ENCODE measurements around the gene UCHL1. TPM values are rescaled to one million over a fixed set of nuclear protein-coding genes. Genes with fewer than 3 reads are reported as not detected.
"Not testable (repeated sequence)": the region's sequence is repeated elsewhere in the genome, so short reads cannot be mapped to it uniquely, and the experiment has no call there.

UCHL1 gene
- total RNA-seq, 1 donor from 2014 or later, result 2.6 TPM

GRCh38 chr4:41304221-41304620 is 47.5 kb downstream of the UCHL1 start:
- no peak for TF ChIP-seq CTCF (IDR thresholded peaks at IDR 0.05)
- H3K27me3 Mint-ChIP-seq, result peaks cover 2% of the 10 kb centered on the region
- POLR2A ChIA-PET, result no interaction called here
- no peak overlapping the region for H3K4me3 Mint-ChIP-seq
- CTCF ChIA-PET, result interaction anchor here (1.0 kb wide), 1 partner anchor 23 kb away, joined by 4 read pairs; no protein-coding TSS in a partner anchor
- no peak for DNase-seq
- no peaks in the 10 kb centered on the region for H3K9me3 Mint-ChIP-seq
- no peak for ATAC-seq (ENCODE audit: low read depth)
- no peaks in the 10 kb centered on the region for H3K36me3 Mint-ChIP-seq (ENCODE audit: low read depth)
- intact Hi-C loops (cut with micrococcal nuclease), result no loop called here
- no peaks in the 10 kb centered on the region for H3K4me1 Mint-ChIP-seq
- H3K27ac Mint-ChIP-seq, result no peak overlapping the region

GRCh38 chr4:41305476-41305875 is 48.7 kb downstream of the UCHL1 start:
- Mint-ChIP-seq H3K4me1 (no peaks in the 10 kb centered on the region), H3K9me3 (no peaks in the 10 kb centered on the region), H3K36me3 (ENCODE audit: low read depth) (no peaks in the 10 kb centered on the region), H3K4me3 (no peak overlapping the region), H3K27ac (no peak overlapping the region), H3K27me3 (peaks cover 6% of the 10 kb centered on the region)
- no peak for TF ChIP-seq CTCF (IDR thresholded peaks at IDR 0.05)
- ChIA-PET POLR2A (no interaction called here), CTCF (interaction anchor here (0.9 kb wide), 1 partner anchor 15 kb away, joined by 3 read pairs; no protein-coding TSS in a partner anchor)
- no peak for ATAC-seq (ENCODE audit: low read depth)
- no peak for DNase-seq
- intact Hi-C loops (cut with micrococcal nuclease), result no loop called here

GRCh38 chr4:41307638-41308037 is 50.9 kb downstream of the UCHL1 start:
- DNase-seq (no peak), ATAC-seq (ENCODE audit: low read depth) (no peak)
- Mint-ChIP-seq H3K27me3 (peaks cover 9% of the 10 kb centered on the region), H3K36me3 (ENCODE audit: low read depth) (no peaks in the 10 kb centered on the region), H3K27ac (no peak overlapping the region), H3K4me3 (no peak overlapping the region), H3K9me3 (no peaks in the 10 kb centered on the region), H3K4me1 (no peaks in the 10 kb centered on the region)
- ChIA-PET POLR2A (no interaction called here), CTCF (no interaction called here)
- intact Hi-C loops (cut with micrococcal nuclease), result no loop called here
- TF ChIP-seq CTCF (IDR thresholded peaks at IDR 0.05), result no peak

- Mint-ChIP-seq H3K27me3 (peaks cover 9% of the 10 kb centered on the region), H3K9me3 (no peaks in the 10 kb centered on the region), H3K4me3 (no peak overlapping the region), H3K36me3 (ENCODE audit: low read depth) (no peaks in the 10 kb centered on the region), H3K4me1 (no peaks in the 10 kb centered on the region), H3K27ac (no peak overlapping the region)
- ATAC-seq (ENCODE audit: low read depth), result no peak
- no peak for TF ChIP-seq CTCF (IDR thresholded peaks at IDR 0.05)
- DNase-seq, result no peak
- CTCF ChIA-PET, result no interaction called here
- intact Hi-C loops (cut with micrococcal nuclease), result no loop called here
- POLR2A ChIA-PET, result no interaction called here
Observed at GRCh38 chr4:41308398-41308797, 51.7 kb downstream of the UCHL1 start.

DNA sequence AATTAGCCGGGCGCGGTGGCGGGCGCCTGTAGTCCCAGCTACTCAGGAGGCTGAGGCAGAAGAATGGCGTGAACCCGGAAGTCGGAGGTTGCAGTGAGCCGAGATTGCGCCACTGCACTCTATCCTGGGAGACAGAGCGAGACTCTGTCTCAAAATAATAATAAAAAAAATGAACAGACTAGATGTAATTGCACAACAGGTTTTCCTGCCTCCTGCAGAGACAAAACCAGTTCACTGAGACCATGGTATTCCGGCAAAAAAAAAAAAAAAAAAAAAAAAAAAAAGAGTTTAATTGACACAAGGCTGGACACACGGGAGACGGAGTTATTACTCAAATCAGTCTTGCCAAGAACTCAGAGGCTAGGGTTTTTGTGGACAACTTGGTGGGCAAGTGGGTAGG is 58.7 kb downstream of the UCHL1 start:
- POLR2A ChIA-PET, result interaction anchor here (0.7 kb wide), 1 partner anchor 66 kb away, joined by 12 read pairs; no protein-coding TSS in a partner anchor
- H3K27ac Mint-ChIP-seq; H3K27me3 Mint-ChIP-seq; ATAC-seq (ENCODE audit: low read depth); intact Hi-C loops (cut with micrococcal nuclease); H3K4me3 Mint-ChIP-seq; H3K4me1 Mint-ChIP-seq; DNase-seq; H3K36me3 Mint-ChIP-seq (ENCODE audit: low read depth); H3K9me3 Mint-ChIP-seq; CTCF ChIA-PET: not testable (repeated sequence)

DNA sequence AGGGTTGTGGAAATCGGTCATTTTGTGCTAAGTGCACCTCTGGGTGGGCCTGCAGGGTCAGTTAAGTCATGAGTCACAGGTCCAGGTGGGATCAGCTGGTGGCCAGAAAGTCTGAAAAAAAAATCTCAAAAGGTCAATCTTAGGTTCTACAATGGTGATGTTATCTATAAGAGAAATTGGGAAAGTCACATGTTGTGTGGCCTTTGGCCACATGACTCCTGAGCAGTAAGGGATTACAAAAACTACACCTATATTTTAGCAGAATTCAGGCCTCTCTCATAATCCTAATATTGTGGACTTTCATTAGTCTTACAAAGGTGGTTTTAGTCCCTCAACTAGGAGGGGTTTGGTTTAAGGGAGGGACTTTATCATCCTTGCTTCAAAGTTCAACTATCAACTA is 59.1 kb downstream of the UCHL1 start:
- CTCF ChIA-PET, result no interaction called here
- H3K4me3 Mint-ChIP-seq, result no peak overlapping the region
- DNase-seq (no peak), ATAC-seq (ENCODE audit: low read depth) (no peak)
- H3K27me3 Mint-ChIP-seq, result peaks cover 7% of the 10 kb centered on the region
- H3K4me1 Mint-ChIP-seq, result no peaks in the 10 kb centered on the region
- no peaks in the 10 kb centered on the region for H3K9me3 Mint-ChIP-seq
- H3K27ac Mint-ChIP-seq, result no peak overlapping the region
- no peak for TF ChIP-seq CTCF (IDR thresholded peaks at IDR 0.05)
- intact Hi-C loops (cut with micrococcal nuclease), result no loop called here
- H3K36me3 Mint-ChIP-seq (ENCODE audit: low read depth), result no peaks in the 10 kb centered on the region
- POLR2A ChIA-PET, result interaction anchor here (0.7 kb wide), 1 partner anchor 66 kb away, joined by 12 read pairs; no protein-coding TSS in a partner anchor

Data from activated B cell treated with CpG ODN at 0.5 μM for 24 hours (primary cell).